IPS-18a (cell line): ENCODE data around the gene NCAM1.

Experiments used
- H3K27ac ChIP-seq: one replicate; pipeline ENCODE4 v1.5.1; 2013; ENCODE audit warnings: low read length
- H3K27me3 ChIP-seq: one replicate; pipeline ENCODE4 v1.6.1; 2013; ENCODE audit warnings: mild to moderate bottlenecking, low read length; ENCODE audit not compliant: control insufficient read depth, insufficient read depth
- H3K36me3 ChIP-seq: one replicate; pipeline ENCODE4 v1.6.1; 2013; ENCODE audit warnings: low read depth, low read length; ENCODE audit not compliant: control insufficient read depth
- H3K4me1 ChIP-seq: one replicate; pipeline ENCODE4 v1.6.1; 2013; ENCODE audit warnings: low read depth, low read length; ENCODE audit not compliant: control insufficient read depth
- H3K4me3 ChIP-seq: one replicate; pipeline ENCODE4 v1.5.1; 2013; ENCODE audit warnings: low read length
- H3K9ac ChIP-seq: one replicate; pipeline ENCODE4 v1.6.1; 2013; ENCODE audit warnings: mild to moderate bottlenecking, low read length, moderate library complexity
- H3K9me3 ChIP-seq: one replicate; pipeline ENCODE4 v1.6.1; 2013; ENCODE audit warnings: low read depth, low read length; ENCODE audit not compliant: control insufficient read depth

The NCAM1 gene

DNA sequence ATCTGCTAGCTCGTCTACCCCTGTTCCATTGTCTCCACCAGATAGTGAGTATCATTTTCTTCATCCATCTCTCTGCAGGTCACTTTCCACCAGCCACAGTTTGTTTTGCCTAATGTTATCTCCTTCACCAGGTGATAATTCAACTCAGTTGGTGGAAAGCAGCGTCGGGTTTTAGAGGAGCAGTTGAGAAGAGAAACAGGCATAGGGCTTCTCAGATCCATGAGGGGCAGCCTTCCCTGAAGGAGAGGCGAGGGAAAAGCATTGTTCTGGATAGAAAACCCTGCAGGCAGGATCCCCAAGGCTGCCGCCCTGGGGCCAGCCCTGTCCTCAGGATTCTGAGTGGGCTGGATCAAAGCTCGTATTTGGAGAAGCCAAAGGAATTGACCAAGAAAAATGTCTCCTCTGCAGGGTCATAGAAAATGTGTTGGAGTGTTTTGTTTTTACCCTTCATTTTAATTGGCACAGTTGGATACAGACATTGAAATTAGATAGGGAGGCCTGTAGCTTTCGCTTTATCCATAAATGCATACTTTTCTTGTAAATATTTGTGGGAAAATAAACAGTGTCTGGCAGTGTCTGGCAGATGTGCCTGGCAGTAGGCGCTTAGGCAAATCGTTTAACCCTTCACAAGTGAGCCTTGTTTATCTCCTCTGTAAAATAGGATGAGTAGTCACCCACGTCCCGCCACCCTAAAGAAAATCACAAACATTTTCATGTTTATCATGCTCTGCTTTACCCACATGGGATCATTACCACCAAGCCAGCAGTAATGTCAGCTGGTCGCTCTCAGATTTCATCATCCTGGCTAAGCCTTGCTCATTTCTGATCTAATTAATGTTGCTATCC is 279.8 kb downstream of the NCAM1 start:
- H3K4me1 ChIP-seq = peaks cover 13% of the 10 kb centered on the region
- H3K27me3 ChIP-seq = no peaks in the 10 kb centered on the region
- H3K9me3 ChIP-seq = no peaks in the 10 kb centered on the region
- no peaks in the 10 kb centered on the region for H3K36me3 ChIP-seq
- no peak overlapping the region for H3K4me3 ChIP-seq
- no peak overlapping the region for H3K9ac ChIP-seq
- no peak overlapping the region for H3K27ac ChIP-seq

DNA sequence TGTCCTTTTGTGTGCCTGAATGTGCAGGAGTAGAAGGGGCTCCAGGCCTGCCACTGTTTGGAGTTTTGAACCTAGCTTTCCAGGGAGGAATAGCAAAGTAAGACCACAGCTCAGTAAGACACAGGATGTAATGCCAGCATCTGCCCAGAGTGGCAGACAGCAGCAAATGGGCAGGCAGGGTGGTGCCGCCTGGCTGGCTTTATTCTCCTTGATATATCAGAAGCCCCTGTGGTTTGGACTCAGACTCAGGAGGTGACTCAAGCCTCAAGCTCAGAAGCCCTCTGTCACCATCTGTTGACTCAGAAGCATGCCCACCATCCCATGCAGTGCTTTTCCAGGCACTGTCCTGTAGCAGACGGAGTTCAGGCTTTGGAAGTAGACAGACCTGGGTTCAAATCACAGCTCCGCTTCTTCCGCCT is 280.4 kb downstream of the NCAM1 start:
- Histone ChIP-seq H3K27ac (no peak overlapping the region), H3K27me3 (no peaks in the 10 kb centered on the region), H3K9me3 (no peaks in the 10 kb centered on the region), H3K4me3 (no peak overlapping the region), H3K36me3 (no peaks in the 10 kb centered on the region), H3K9ac (no peak overlapping the region), H3K4me1 (peaks cover 16% of the 10 kb centered on the region)

DNA sequence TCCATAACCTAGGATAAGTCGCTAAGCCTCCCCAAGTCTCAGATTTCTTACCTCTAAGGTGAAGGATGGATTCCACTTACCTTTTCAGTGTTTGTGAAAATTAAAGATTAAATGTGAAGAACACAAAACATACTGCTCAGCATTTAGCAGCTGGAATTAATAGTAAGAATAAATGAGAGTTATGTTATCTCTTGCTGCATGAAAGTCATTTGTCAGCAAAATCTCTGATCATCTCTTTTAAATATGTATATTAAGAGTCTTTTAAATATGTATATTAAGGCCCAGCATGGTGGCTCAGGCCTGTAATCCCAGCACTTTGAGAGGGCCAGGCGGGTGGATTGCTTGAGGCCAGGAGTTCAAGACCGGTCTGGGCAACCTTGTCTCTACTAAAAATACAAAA is 280.8 kb downstream of the NCAM1 start:
- H3K36me3 ChIP-seq = no peaks in the 10 kb centered on the region
- no peaks in the 10 kb centered on the region for H3K27me3 ChIP-seq
- no peak overlapping the region for H3K9ac ChIP-seq
- H3K4me1 ChIP-seq = peaks cover 21% of the 10 kb centered on the region
- H3K27ac ChIP-seq = no peak overlapping the region
- no peak overlapping the region for H3K4me3 ChIP-seq
- no peaks in the 10 kb centered on the region for H3K9me3 ChIP-seq

DNA sequence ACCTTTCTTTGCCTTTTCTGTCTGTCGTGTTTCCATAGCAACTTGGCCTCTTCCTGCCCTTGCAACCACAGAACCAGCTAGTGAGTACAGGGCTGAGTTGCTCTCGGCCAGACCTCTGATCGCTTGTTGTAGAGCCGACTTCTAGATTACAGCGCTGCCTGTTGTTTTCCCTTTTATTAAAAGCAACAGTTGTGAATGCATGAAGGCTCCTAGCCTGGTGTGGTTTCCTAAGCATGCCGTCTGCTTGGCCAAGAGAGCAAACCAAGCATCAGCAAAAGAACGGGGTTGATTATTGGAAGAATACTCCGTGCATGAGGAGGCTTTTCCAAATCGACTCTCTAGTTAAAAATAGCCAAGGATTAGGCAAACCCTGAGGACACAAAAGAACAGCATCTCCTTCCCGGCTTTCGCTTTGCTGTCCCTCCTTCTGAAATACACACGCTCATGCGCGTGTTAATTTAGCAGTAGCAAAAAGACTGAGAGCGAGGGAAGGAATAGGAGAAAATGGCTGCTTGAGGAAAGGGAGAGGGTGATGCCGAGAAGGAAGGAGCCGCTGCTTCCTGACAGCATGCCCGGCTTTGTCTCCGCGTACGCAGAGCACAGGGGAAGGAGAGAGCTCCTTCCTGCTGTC is 281.7 kb downstream of the NCAM1 start:
- H3K27ac ChIP-seq = no peak overlapping the region
- H3K9ac ChIP-seq = no peak overlapping the region
- no peaks in the 10 kb centered on the region for H3K27me3 ChIP-seq
- H3K36me3 ChIP-seq = no peaks in the 10 kb centered on the region
- H3K9me3 ChIP-seq = no peaks in the 10 kb centered on the region
- H3K4me1 ChIP-seq = peaks cover 23% of the 10 kb centered on the region
- H3K4me3 ChIP-seq = no peak overlapping the region

DNA sequence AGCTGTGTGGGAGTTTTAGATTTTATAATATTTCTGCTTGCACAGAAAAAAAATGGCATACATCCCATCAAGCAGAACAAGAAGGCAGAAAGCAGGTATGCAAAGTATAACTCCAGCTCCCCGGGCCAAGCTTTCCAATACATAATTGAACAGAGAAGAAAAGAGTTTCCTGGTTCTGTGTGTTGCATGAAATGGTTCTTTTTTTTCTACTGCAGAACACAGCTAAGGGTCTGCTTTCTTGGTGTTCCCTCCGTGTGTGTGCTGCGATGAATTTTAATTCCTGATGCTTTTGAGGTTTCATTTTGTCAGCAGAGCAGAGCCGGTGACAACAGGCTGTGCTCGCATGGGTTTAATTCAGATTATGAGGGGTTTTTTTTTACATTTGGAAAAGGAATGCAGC is 282.5 kb downstream of the NCAM1 start:
- H3K4me3 ChIP-seq = no peak overlapping the region
- H3K36me3 ChIP-seq = no peaks in the 10 kb centered on the region
- no peak overlapping the region for H3K9ac ChIP-seq
- H3K27me3 ChIP-seq = no peaks in the 10 kb centered on the region
- H3K9me3 ChIP-seq = no peaks in the 10 kb centered on the region
- no peak overlapping the region for H3K27ac ChIP-seq
- peaks cover 23% of the 10 kb centered on the region for H3K4me1 ChIP-seq

DNA sequence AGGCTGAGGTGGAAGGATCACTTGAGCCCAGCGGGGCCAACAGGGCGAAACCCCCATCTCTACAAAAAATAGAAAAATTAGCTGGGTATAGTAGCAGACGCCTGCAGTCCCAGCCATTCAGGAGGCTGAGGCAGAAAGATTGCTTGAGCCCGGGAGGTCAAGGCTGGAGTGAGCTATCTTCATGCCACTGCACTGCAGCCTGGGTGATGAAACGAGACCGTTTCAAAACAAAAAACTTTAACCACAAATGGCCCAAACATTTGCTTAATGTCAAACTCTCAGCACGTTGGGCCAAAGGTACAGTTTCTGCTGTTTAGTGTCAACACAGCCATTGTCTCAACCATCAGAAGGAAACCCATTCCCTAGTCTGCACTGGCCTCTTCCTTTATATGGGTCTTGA is 284.0 kb downstream of the NCAM1 start:
- Histone ChIP-seq H3K9me3 (no peaks in the 10 kb centered on the region), H3K27ac (no peak overlapping the region), H3K4me3 (no peak overlapping the region), H3K27me3 (no peaks in the 10 kb centered on the region), H3K36me3 (no peaks in the 10 kb centered on the region), H3K4me1 (peaks cover 23% of the 10 kb centered on the region), H3K9ac (no peak overlapping the region)

DNA sequence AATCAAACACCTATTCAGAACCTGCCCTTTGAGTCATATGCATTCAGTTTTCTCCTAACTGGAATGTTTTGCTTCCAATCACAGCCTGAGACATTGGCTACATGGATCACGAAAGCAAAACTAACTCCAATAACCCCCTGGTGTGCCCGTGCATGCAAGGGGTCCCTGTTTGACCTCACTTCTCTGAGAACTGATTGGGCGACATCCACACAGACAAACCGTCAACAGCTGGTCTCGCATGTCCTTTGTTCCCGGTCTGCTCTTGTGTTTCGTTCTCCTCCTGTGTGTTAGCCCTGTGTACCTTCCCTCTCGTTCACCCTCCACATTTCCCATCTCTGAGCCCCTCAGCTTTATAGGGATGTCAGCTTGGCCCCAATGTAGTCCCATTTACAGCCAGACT is 286.0 kb downstream of the NCAM1 start:
- H3K36me3 ChIP-seq = no peaks in the 10 kb centered on the region
- peaks cover 23% of the 10 kb centered on the region for H3K4me1 ChIP-seq
- no peaks in the 10 kb centered on the region for H3K27me3 ChIP-seq
- H3K4me3 ChIP-seq = no peak overlapping the region
- H3K27ac ChIP-seq = no peak overlapping the region
- H3K9ac ChIP-seq = no peak overlapping the region
- H3K9me3 ChIP-seq = no peaks in the 10 kb centered on the region

DNA sequence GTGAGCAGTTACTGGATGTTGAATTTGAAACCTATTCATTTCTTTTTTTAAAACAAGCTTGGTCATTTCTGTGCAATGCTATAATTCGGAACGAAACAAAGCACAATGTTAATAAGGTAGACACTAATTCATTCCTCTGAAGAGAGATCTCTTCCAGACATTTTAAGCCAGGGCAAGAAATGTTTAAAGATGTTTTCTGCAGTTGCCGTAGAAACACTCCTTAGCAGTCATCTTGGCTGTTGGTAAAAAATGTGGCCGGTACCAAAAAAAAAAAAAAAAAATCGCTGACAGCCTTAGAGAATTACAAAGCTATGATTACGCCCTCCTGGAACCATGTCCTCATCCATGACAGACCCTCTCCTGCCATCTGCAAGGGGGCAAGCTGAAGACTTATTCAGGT is 286.7 kb downstream of the NCAM1 start:
- Histone ChIP-seq H3K9ac (no peak overlapping the region), H3K4me1 (peaks cover 18% of the 10 kb centered on the region), H3K27ac (no peak overlapping the region), H3K36me3 (no peaks in the 10 kb centered on the region), H3K27me3 (no peaks in the 10 kb centered on the region), H3K9me3 (no peaks in the 10 kb centered on the region), H3K4me3 (no peak overlapping the region)

DNA sequence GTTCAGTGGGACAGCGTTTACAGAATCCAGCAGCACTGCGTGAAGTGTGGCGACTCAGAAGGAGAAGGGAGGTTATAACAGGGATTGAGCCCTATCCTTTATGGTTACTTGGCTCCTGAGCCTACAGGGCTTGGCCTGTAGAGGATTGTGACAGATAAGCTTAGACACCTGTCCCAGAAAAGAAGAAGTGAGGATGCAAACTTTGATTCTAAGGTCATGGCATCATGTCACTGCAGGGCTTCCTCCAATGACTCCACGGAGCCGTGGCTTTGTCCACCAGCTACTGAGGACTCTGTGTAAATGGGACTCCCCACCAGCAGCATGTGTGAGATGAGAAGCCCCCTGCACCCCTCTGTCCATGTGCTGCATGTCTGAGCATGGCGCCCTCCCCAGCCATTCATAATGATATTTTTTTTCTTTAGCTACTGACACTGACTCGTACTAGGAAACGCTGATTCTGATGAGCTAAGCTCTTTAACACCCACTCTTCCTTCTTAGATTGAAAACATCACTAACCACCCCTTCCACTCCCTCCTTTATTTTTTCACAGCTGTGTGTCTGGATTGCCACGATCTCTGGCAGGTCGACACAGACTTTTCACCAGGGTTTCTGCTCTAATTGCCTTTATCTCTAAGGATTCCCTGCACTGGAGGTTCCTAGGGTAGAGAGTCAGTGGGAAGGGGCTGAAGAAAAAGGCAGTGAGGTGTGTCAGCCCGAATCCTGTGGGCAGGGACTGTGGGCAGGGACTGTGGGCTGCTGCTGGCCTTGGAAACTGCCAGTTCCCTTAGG is 287.7 kb downstream of the NCAM1 start:
- Histone ChIP-seq H3K9ac (no peak overlapping the region), H3K4me1 (peaks cover 11% of the 10 kb centered on the region), H3K4me3 (no peak overlapping the region), H3K36me3 (no peaks in the 10 kb centered on the region), H3K27me3 (no peaks in the 10 kb centered on the region), H3K9me3 (no peaks in the 10 kb centered on the region), H3K27ac (no peak overlapping the region)

DNA sequence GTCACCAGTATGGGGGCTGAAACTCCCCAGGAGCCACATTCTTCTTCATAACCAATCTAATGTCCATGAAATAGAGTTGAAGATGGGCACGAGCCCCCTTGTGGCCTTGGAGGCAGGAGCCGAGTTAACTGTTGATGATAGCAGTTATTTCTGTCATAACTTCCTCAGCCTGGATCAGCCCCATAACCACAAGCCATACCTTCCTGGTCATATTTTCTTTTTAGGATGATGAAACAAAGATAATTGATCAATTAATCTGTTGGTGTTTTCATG is 288.2 kb downstream of the NCAM1 start:
- Histone ChIP-seq H3K9me3 (no peaks in the 10 kb centered on the region), H3K36me3 (no peaks in the 10 kb centered on the region), H3K27ac (no peak overlapping the region), H3K27me3 (no peaks in the 10 kb centered on the region), H3K4me1 (peaks cover 11% of the 10 kb centered on the region), H3K4me3 (no peak overlapping the region), H3K9ac (no peak overlapping the region)

DNA sequence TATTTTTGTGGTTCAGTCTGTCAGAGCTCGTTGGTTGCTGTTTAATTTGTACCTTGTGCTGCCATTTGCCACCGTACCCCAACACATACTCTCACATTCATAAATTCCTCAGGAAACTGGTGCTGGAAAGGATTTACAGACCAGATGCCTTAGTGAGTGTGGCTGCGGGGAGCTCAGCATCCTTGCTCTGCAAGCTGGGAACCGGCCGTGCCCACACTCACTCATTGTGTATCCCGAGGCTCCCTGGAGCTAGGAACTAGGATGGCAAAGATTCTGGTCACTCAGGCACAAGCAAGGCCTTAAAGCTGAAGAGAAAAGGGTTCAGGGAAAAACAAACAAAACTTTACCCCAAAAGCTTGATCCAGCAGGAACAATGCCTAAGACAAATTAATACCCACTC is 288.6 kb downstream of the NCAM1 start:
- peaks cover 11% of the 10 kb centered on the region for H3K4me1 ChIP-seq
- H3K36me3 ChIP-seq = no peaks in the 10 kb centered on the region
- no peak overlapping the region for H3K9ac ChIP-seq
- H3K9me3 ChIP-seq = no peaks in the 10 kb centered on the region
- no peaks in the 10 kb centered on the region for H3K27me3 ChIP-seq
- H3K4me3 ChIP-seq = no peak overlapping the region
- H3K27ac ChIP-seq = no peak overlapping the region
